GM12878 (cell line): ENCODE data around the gene ARMH1. TPM values are rescaled to one million over a fixed set of nuclear protein-coding genes. Genes with fewer than 3 reads are reported as not detected.

Source experiments
- ATAC-seq: fragments of 200-7000 bp; cut with Tn5 transposase; 3 replicates; pipeline ENCODE4 v1.9.1; 2020; ENCODE audit warnings: mild to moderate bottlenecking, moderate library complexity
- BruUV-seq: library from RNA; stranded (reverse); fragments of 400-500 nt; replicated peaks from 2 replicates; lab custom pipeline; 2021; lab: Mats Ljungman, UMichigan
- CTCF ChIA-PET: fragments of 300-600 bp; sonication (Branson Sonifier 250); formaldehyde crosslinking; extraction: SDS; loops from one replicate; lab custom pipeline; 2021; ENCODE audit warnings: inconsistent platforms; lab: Yijun Ruan, JAX
- POLR2A ChIA-PET: fragments of 350-600 bp; formaldehyde crosslinking; extraction: SDS; loops from one replicate; lab custom pipeline; 2021; ENCODE audit warnings: inconsistent platforms; lab: Charles Lee
- RAD21 ChIA-PET: fragments of 300-600 bp; sonication (Branson Sonifier 250); formaldehyde crosslinking; loops from one replicate; lab custom pipeline; 2023; ENCODE audit warnings: antibody characterized with exemption; ENCODE audit not compliant: unreplicated experiment; lab: Charles Lee
- SMC1A ChIA-PET: fragments of 300-600 bp; sonication (Branson Sonifier 250); formaldehyde crosslinking; loops from one replicate; lab custom pipeline; 2023; ENCODE audit not compliant: unreplicated experiment, uncharacterized antibody; lab: Charles Lee
- DNase-seq: peaks from one replicate; pipeline ENCODE4 v3.0.0-alpha.2; 2011; ENCODE audit warnings: low read depth, low spot score
- FAIRE-seq: peaks from 3 replicates; lab custom pipeline; 2011; peaks lifted over from hg19 to GRCh38; lab: Jason Lieb, UNC
- H2AFZ ChIP-seq: 2 replicates; pipeline ENCODE4 v1.6.0; 2011; ENCODE audit warnings: low read depth, low read length, control low read depth; ENCODE audit not compliant: control insufficient read depth
- H3K27ac ChIP-seq: 2 replicates; pipeline ENCODE4 v1.5.1; 2011; ENCODE audit warnings: control low read depth; ENCODE audit not compliant: control insufficient read depth, insufficient read depth
- H3K27me3 ChIP-seq, 2 experiments: replicated peaks in 1 of 2; 2 replicates each; pipeline versions ENCODE4 v1.6.0 to v1.6.1; 2011; ENCODE audit warnings: low read length in 1 of 2; ENCODE audit not compliant: control insufficient read depth in 2 of 2, insufficient read depth in 2 of 2
- H3K36me3 ChIP-seq, 2 experiments: 2 replicates each; pipeline ENCODE4 v1.5.1; 2011; ENCODE audit warnings: low read length in 1 of 2; ENCODE audit not compliant: control insufficient read depth in 2 of 2, insufficient read depth in 2 of 2
- H3K4me1 ChIP-seq: 2 replicates; pipeline ENCODE4 v1.6.1; 2011; ENCODE audit warnings: mild to moderate bottlenecking, low read length, moderate library complexity, mixed read lengths; ENCODE audit not compliant: control insufficient read depth, insufficient read depth
- H3K4me2 ChIP-seq: 2 replicates; pipeline ENCODE4 v1.6.0; 2011; ENCODE audit warnings: control low read depth; ENCODE audit not compliant: control insufficient read depth, insufficient read depth
- H3K4me3 ChIP-seq: fragments of 200-600 bp; sonication (generic); 2 replicates; pipeline ENCODE4 v1.5.1; 2016
- H3K79me2 ChIP-seq: 2 replicates; pipeline ENCODE4 v1.6.0; 2011; ENCODE audit warnings: low read length; ENCODE audit not compliant: control insufficient read depth, insufficient read depth
- H3K9ac ChIP-seq: 2 replicates; pipeline ENCODE4 v1.8.0; 2011; ENCODE audit warnings: low read length, control low read depth, mixed read lengths; ENCODE audit not compliant: control insufficient read depth, insufficient read depth
- H3K9me3 ChIP-seq: replicated peaks from 3 replicates; pipeline ENCODE4 v1.5.1; 2011; ENCODE audit warnings: mild to moderate bottlenecking, low read length; ENCODE audit not compliant: control insufficient read depth, insufficient read depth
- H4K20me1 ChIP-seq: 2 replicates; pipeline ENCODE4 v1.6.0; 2011; ENCODE audit not compliant: control insufficient read depth, insufficient read depth
- BCL11A ChIP-seq: IDR thresholded peaks from 2 replicates; pipeline ENCODE4 v1.6.1; 2011; ENCODE audit warnings: low read depth, low read length
- CREB1 ChIP-seq: IDR thresholded peaks from 2 replicates; pipeline ENCODE4 v1.6.1; 2012; ENCODE audit warnings: low read depth, mild to moderate bottlenecking, inconsistent platforms
- GATAD2B ChIP-seq: fragments of 450-650 bp; conservative IDR thresholded peaks from 2 replicates; pipeline ENCODE4 v1.6.1; 2017; ENCODE audit warnings: low read depth, mild to moderate bottlenecking, moderate library complexity
- IKZF1 ChIP-seq: fragments of 450-650 bp; conservative IDR thresholded peaks from 2 replicates; pipeline ENCODE4 v1.6.1; 2017; ENCODE audit warnings: antibody characterized with exemption, mild to moderate bottlenecking
- MEF2B ChIP-seq: fragments of 450-650 bp; IDR thresholded peaks from 2 replicates; pipeline ENCODE4 v1.6.1; 2018; ENCODE audit warnings: mild to moderate bottlenecking, moderate library complexity; ENCODE audit not compliant: partially characterized antibody, poor library complexity, severe bottlenecking
- MTA3 ChIP-seq: IDR thresholded peaks from 2 replicates; pipeline ENCODE4 v1.6.1; 2012; ENCODE audit warnings: low read length, inconsistent platforms, borderline replicate concordance
- POU2F2 ChIP-seq: IDR thresholded peaks from 3 replicates; pipeline ENCODE4 v1.6.1; 2011; ENCODE audit warnings: low read depth, mild to moderate bottlenecking, low read length, borderline replicate concordance
- RFX5 ChIP-seq: IDR thresholded peaks from 2 replicates; pipeline ENCODE4 v1.6.1; 2011; ENCODE audit warnings: low read depth, low read length, improper control_type of control experiment
- SUPT20H ChIP-seq: IDR thresholded peaks from 2 replicates; pipeline ENCODE4 v1.6.1; 2011; ENCODE audit warnings: low read depth, mild to moderate bottlenecking, low read length, moderate library complexity, borderline replicate concordance; ENCODE audit not compliant: control insufficient read depth
- TCF3 ChIP-seq: IDR thresholded peaks from 2 replicates; pipeline ENCODE4 v1.6.1; 2012; ENCODE audit warnings: low read depth, mild to moderate bottlenecking, low read length, borderline replicate concordance; ENCODE audit not compliant: insufficient read depth
- YBX1 ChIP-seq: fragments of 450-650 bp; IDR thresholded peaks from 2 replicates; pipeline ENCODE4 v1.6.1; 2016; ENCODE audit warnings: antibody characterized with exemption
- YY1 ChIP-seq: IDR thresholded peaks from 2 replicates; pipeline ENCODE4 v1.6.1; 2011; ENCODE audit warnings: low read depth, mild to moderate bottlenecking, low read length
- WGBS: methylation state at CpG from one replicate; pipeline ENCODE4 v1.1.6; 2016; ENCODE audit warnings: low lambda C conversion rate; ENCODE audit not compliant: insufficient replicate concordance, insufficient coverage; ENCODE audit errors: missing lambda C conversion rate; 5-methylcytosine and 5-hydroxymethylcytosine counted together
- in situ Hi-C: fragments of 300-500 bp; cut with MboI; formaldehyde crosslinking; loops from 9 replicates; pipeline ENCODE4 v1.14.3; 2018; ENCODE audit warnings: mixed read lengths
- intact Hi-C: fragments of 100-400 bp; cut with micrococcal nuclease; formaldehyde crosslinking; loops from one replicate; pipeline ENCODE4 v1.14.2; 2022; ENCODE audit not compliant: unreplicated experiment
- polyA plus RNA-seq, 11 experiments: library from polyadenylated mRNA; depleted of rRNA in 4 of 11; unstranded in 6 of 11; stranded (reverse) in 5 of 11; fragments of >200 nt; fragmentation: Nextera tagmentation in 4 of 11; fragmentation: Illumina TruSeq in 1 of 11; extraction: Ambion mirVana in 4 of 11; extraction: Trizol in 1 of 11; gene quantifications; 1 replicate in 1 of 11; 2 replicates in 10 of 11; pipeline versions ENCODE4 v1.2.1 to v1.2.3, GENCODE V29; 2011 to 2016; ENCODE audit warnings: inconsistent platforms in 2 of 11, missing spikeins in 2 of 11, low read depth in 1 of 11
- total RNA-seq, 4 experiments: library from RNA; depleted of rRNA in 3 of 4; stranded (reverse); fragments of >200 nt in 3 of 4; fragmentation: Illumina TruSeq in 1 of 4; extraction: Trizol in 1 of 4; gene quantifications; 2 replicates each; pipeline versions ENCODE4 v1.2.1 to v1.2.3, GENCODE V29; 2013 to 2021
- TF ChIP-seq, protein P1 (sequence below): fragments of 450-650 bp; IDR thresholded peaks from 2 replicates; pipeline ENCODE4 v1.6.1; 2017; ENCODE audit warnings: low read depth, mild to moderate bottlenecking, moderate library complexity
- TF ChIP-seq, protein P2 (sequence below): fragments of 450-650 bp; IDR thresholded peaks from 2 replicates; pipeline ENCODE4 v1.6.1; 2017; ENCODE audit warnings: antibody characterized with exemption, mild to moderate bottlenecking, moderate library complexity
- TF ChIP-seq, protein P3 (sequence below): IDR thresholded peaks from 2 replicates; pipeline ENCODE4 v1.6.1; 2012; ENCODE audit warnings: low read depth, low read length, improper control_type of control experiment

The ARMH1 gene
- total and polyA plus RNA-seq, 10 of the 15 experiments (the other 5 are each of a cell fraction or from before 2014, with no cell fraction given) = 0.93 to 43.9 (median 8.2) TPM

DNA sequence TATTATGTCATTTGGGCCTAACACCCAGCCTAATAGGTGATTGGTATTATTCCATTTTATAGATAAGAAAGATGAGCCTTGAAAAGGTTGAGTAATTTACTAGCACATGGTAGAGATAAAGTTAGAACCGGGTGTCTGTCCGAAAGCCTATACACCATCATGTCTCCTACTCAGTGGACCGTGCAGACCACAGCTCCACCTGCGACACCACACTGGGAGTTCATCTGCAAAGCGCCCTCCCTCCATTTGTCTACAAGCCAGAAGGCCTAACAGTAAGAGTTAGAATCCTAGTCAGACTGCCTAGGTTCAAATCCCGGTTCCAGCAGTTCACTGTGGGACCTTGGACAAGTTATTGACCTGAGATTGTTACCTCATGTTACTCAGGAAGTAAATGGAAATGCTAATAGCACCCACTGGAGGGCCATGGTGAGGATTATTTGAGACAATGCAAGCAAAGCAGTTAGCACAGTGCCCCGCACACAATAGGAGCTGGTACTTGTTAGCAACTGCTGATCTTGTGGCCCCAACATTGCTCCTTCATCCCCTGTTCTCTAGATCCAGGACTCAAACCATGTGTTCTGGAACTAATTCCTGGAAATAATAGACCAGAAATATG lies 20.5 kb downstream of the ARMH1 start:
- in situ Hi-C loops (no loop called here), intact Hi-C loops (no loop called here)
- no peaks in the 10 kb centered on the region for H3K79me2 ChIP-seq
- H3K9me3 ChIP-seq = no peaks in the 10 kb centered on the region
- H3K27ac ChIP-seq = peak overlapping the region; percentile 68
- CTCF ChIA-PET = interaction anchor here (1.0 to 5.3 kb wide), 11 partner anchors 10 to 101 kb away, joined by 3 to 30 read pairs (median 4); partner anchors contain the start of genes RNU5D-1 and TMEM53
- WGBS = 14% methylated on average over 7 of the region's 7 CpGs
- no peaks in the 10 kb centered on the region for H3K27me3 ChIP-seq
- FAIRE-seq = peak; percentile 71
- peaks cover 51% of the 10 kb centered on the region for H3K4me1 ChIP-seq
- RAD21 ChIA-PET = interaction anchor here (1.3 kb wide), 1 partner anchor 21 kb away, joined by 8 read pairs; the partner anchor contains the start of genes ARMH1 and TMEM53
- no peaks in the 10 kb centered on the region for H4K20me1 ChIP-seq
- no peak overlapping the region for H3K4me3 ChIP-seq
- no TSS peak for BruUV-seq
- no peaks in the 10 kb centered on the region for H3K36me3 ChIP-seq
- ATAC-seq = peak; percentile 89
- POLR2A ChIA-PET = interaction anchor here (0.7 to 3.5 kb wide), 4 partner anchors 12 to 26 kb away, joined by 3 to 12 read pairs (median 6); partner anchors contain the start of genes ARMH1 and TMEM53
- peak; percentile 82 for DNase-seq
- peak overlapping the region; percentile 48 for H3K4me2 ChIP-seq
- H3K9ac ChIP-seq = peak overlapping the region; percentile 8; the same call in 1 of the 2 replicates
- SMC1A ChIA-PET = interaction anchor here (1.3 to 8.8 kb wide), 5 partner anchors 8 to 22 kb away, joined by 4 to 76 read pairs (median 8); partner anchors contain the start of genes ARMH1 and TMEM53
- H2AFZ ChIP-seq = peak overlapping the region; percentile 18
- TF ChIP-seq, protein P1, sequence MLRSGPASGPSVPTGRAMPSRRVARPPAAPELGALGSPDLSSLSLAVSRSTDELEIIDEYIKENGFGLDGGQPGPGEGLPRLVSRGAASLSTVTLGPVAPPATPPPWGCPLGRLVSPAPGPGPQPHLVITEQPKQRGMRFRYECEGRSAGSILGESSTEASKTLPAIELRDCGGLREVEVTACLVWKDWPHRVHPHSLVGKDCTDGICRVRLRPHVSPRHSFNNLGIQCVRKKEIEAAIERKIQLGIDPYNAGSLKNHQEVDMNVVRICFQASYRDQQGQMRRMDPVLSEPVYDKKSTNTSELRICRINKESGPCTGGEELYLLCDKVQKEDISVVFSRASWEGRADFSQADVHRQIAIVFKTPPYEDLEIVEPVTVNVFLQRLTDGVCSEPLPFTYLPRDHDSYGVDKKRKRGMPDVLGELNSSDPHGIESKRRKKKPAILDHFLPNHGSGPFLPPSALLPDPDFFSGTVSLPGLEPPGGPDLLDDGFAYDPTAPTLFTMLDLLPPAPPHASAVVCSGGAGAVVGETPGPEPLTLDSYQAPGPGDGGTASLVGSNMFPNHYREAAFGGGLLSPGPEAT = no peak
- TF ChIP-seq MTA3 = no peak; the same call in 1 of the 2 replicates
- peak; percentile 67; the same call in 1 of the 2 replicates for TF ChIP-seq TCF3
- TF ChIP-seq BCL11A = no peak
- TF ChIP-seq SUPT20H = no peak
- TF ChIP-seq POU2F2 = no peak
- 0 out of 2 replicates have a peak, but pooled peaks have one; percentile 25 for TF ChIP-seq CREB1
- TF ChIP-seq RFX5 = no peak
- peak; percentile 37; the same call in 1 of the 2 replicates for TF ChIP-seq IKZF1
- peak; percentile 60; the same call in 1 of the 2 replicates for TF ChIP-seq YY1
- TF ChIP-seq, protein P2, sequence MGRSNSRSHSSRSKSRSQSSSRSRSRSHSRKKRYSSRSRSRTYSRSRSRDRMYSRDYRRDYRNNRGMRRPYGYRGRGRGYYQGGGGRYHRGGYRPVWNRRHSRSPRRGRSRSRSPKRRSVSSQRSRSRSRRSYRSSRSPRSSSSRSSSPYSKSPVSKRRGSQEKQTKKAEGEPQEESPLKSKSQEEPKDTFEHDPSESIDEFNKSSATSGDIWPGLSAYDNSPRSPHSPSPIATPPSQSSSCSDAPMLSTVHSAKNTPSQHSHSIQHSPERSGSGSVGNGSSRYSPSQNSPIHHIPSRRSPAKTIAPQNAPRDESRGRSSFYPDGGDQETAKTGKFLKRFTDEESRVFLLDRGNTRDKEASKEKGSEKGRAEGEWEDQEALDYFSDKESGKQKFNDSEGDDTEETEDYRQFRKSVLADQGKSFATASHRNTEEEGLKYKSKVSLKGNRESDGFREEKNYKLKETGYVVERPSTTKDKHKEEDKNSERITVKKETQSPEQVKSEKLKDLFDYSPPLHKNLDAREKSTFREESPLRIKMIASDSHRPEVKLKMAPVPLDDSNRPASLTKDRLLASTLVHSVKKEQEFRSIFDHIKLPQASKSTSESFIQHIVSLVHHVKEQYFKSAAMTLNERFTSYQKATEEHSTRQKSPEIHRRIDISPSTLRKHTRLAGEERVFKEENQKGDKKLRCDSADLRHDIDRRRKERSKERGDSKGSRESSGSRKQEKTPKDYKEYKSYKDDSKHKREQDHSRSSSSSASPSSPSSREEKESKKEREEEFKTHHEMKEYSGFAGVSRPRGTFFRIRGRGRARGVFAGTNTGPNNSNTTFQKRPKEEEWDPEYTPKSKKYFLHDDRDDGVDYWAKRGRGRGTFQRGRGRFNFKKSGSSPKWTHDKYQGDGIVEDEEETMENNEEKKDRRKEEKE = no peak
- TF ChIP-seq GATAD2B = 0 out of 2 replicates have a peak, but pooled peaks have one; percentile 31
- TF ChIP-seq, protein P3, sequence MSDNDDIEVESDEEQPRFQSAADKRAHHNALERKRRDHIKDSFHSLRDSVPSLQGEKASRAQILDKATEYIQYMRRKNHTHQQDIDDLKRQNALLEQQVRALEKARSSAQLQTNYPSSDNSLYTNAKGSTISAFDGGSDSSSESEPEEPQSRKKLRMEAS = no peak
- no peak for TF ChIP-seq YBX1
- no peak for TF ChIP-seq MEF2B
